A549 (cell line): Measurements from ENCODE around the gene DHX57. TPM values are rescaled to one million over a fixed set of nuclear protein-coding genes. Genes with fewer than 3 reads are reported as not detected.
"Not testable (repeated sequence)": the region's sequence is repeated elsewhere in the genome, so short reads cannot be mapped to it uniquely, and the experiment has no call there.

Experiments
- ATAC-seq, 2 experiments: fragments of 200-7000 bp in 1 of 2; fragments of >200 bp in 1 of 2; cut with Nextera tagmentation in 1 of 2; cut with Tn5 transposase in 1 of 2; 3 replicates each; pipeline versions ENCODE4 v1.8.0 to v1.9.1; 2018 to 2020; ENCODE audit warnings: mild to moderate bottlenecking in 1 of 2, moderate library complexity in 1 of 2
- CTCF ChIA-PET: fragments of 300-600 bp; sonication (Branson Sonifier 250); formaldehyde crosslinking; extraction: SDS; loops from one replicate; lab custom pipeline; 2021; ENCODE audit warnings: antibody characterized with exemption, inconsistent platforms; lab: Yijun Ruan, JAX
- POLR2A ChIA-PET: fragments of 350-600 bp; formaldehyde crosslinking; extraction: SDS; loops from one replicate; lab custom pipeline; 2021; ENCODE audit warnings: antibody characterized with exemption, inconsistent platforms; lab: Yijun Ruan, JAX
- DNase-seq, 2 experiments: peaks; one replicate each; pipeline versions ENCODE4 v3.0.0 to v3.0.0-alpha.2; 2011 to 2016; ENCODE audit warnings: low read depth in 1 of 2, low spot score in 1 of 2
- FAIRE-seq: peaks from 2 replicates; lab custom pipeline; 2011; peaks lifted over from hg19 to GRCh38; lab: Jason Lieb, UNC
- H3K27ac ChIP-seq, 2 experiments: fragments of >200 bp; sonication (Bioruptor Twin); formaldehyde crosslinking; 3 replicates each; pipeline ENCODE4 v1.5.1; 2016 to 2017
- H3K4me1 ChIP-seq: fragments of >200 bp; sonication (Bioruptor Twin); formaldehyde crosslinking; 3 replicates; pipeline ENCODE4 v1.6.1; 2016
- H3K4me2 ChIP-seq: fragments of >200 bp; sonication (Bioruptor Twin); formaldehyde crosslinking; 3 replicates; pipeline ENCODE4 v1.6.1; 2016
- H3K4me3 ChIP-seq: fragments of >200 bp; sonication (Bioruptor Twin); formaldehyde crosslinking; 3 replicates; pipeline ENCODE4 v1.5.1; 2016
- H3K9me3 ChIP-seq: fragments of >200 bp; sonication (Bioruptor Twin); formaldehyde crosslinking; 3 replicates; pipeline ENCODE4 v1.6.1; 2016
- ATOH8 ChIP-seq: fragments of 250-450 bp; sonication (Bioruptor Pico); IDR thresholded peaks from 2 replicates; pipeline ENCODE4 v1.5.0; 2020; ENCODE audit warnings: low read depth, mild to moderate bottlenecking, moderate library complexity
- CEBPB ChIP-seq, 2 experiments: fragments of >200 bp in 1 of 2; sonication (Bioruptor Twin) in 1 of 2; formaldehyde crosslinking in 1 of 2; IDR thresholded peaks; 2 replicates each; pipeline ENCODE4 v1.6.1; 2012 to 2016
- CHD2 ChIP-seq: fragments of 150-350 bp; IDR thresholded peaks from 2 replicates; pipeline ENCODE4 v1.6.1; 2014; ENCODE audit warnings: low read length; ENCODE audit not compliant: partially characterized antibody
- ESRRA ChIP-seq: fragments of 150-350 bp; IDR thresholded peaks from 2 replicates; pipeline ENCODE4 v1.6.1; 2014; ENCODE audit warnings: mild to moderate bottlenecking, low read length, borderline replicate concordance
- FOSB ChIP-seq: fragments of 250-450 bp; sonication (Bioruptor Pico); IDR thresholded peaks from 2 replicates; pipeline ENCODE4 v1.5.0; 2020; ENCODE audit warnings: mild to moderate bottlenecking, moderate library complexity
- FOSL2 ChIP-seq, 2 experiments: fragments of 450-650 bp in 1 of 2; fragments of >200 bp in 1 of 2; sonication (Bioruptor Twin) in 1 of 2; formaldehyde crosslinking; IDR thresholded peaks; 2 replicates each; pipeline versions ENCODE4 v1.5.0 to v1.6.1; 2016 to 2020; ENCODE audit warnings: mild to moderate bottlenecking in 1 of 2, moderate library complexity in 1 of 2
- GATA3 ChIP-seq: IDR thresholded peaks from 2 replicates; pipeline ENCODE4 v1.6.1; 2012; ENCODE audit warnings: borderline replicate concordance
- HDAC2 ChIP-seq: fragments of 200-600 bp; sonication (generic); IDR thresholded peaks from 2 replicates; pipeline ENCODE4 v1.6.1; 2016
- HEYL ChIP-seq: fragments of 250-450 bp; sonication (Bioruptor Pico); IDR thresholded peaks from 2 replicates; pipeline ENCODE4 v1.8.0; 2021; ENCODE audit warnings: mild to moderate bottlenecking, moderate library complexity
- HOXB13 ChIP-seq: fragments of 250-450 bp; sonication (Bioruptor Pico); IDR thresholded peaks from 2 replicates; pipeline ENCODE4 v1.5.0; 2020; ENCODE audit warnings: low read depth, mild to moderate bottlenecking, moderate library complexity
- HOXB5 ChIP-seq: fragments of 250-450 bp; sonication (Bioruptor Pico); IDR thresholded peaks from 2 replicates; pipeline ENCODE4 v1.5.0; 2020; ENCODE audit warnings: mild to moderate bottlenecking, moderate library complexity
- JUNB ChIP-seq: fragments of >200 bp; sonication (Bioruptor Twin); formaldehyde crosslinking; IDR thresholded peaks from 2 replicates; pipeline ENCODE4 v1.6.1; 2016
- KDM1A ChIP-seq: fragments of 200-600 bp; sonication (generic); IDR thresholded peaks from 2 replicates; pipeline ENCODE4 v1.6.1; 2016; ENCODE audit warnings: low read depth, mild to moderate bottlenecking
- MAFK ChIP-seq: fragments of 450-650 bp; IDR thresholded peaks from 2 replicates; pipeline ENCODE4 v1.6.1; 2014; ENCODE audit not compliant: partially characterized antibody
- MAZ ChIP-seq: fragments of 150-350 bp; IDR thresholded peaks from 2 replicates; pipeline ENCODE4 v1.6.1; 2014; ENCODE audit warnings: antibody characterized with exemption, low read depth, low read length, borderline replicate concordance
- PHF8 ChIP-seq: fragments of 200-600 bp; sonication (generic); IDR thresholded peaks from 2 replicates; pipeline ENCODE4 v1.6.1; 2016; ENCODE audit warnings: low read depth, mild to moderate bottlenecking, antibody characterized with exemption, moderate library complexity, borderline replicate concordance
- POLR2AphosphoS2 ChIP-seq: conservative IDR thresholded peaks from 2 replicates; pipeline ENCODE4 v1.6.1; 2012; ENCODE audit warnings: low read length, improper control_type of control experiment, inconsistent platforms
- RARB ChIP-seq: fragments of 250-450 bp; sonication (Bioruptor Pico); IDR thresholded peaks from 2 replicates; pipeline ENCODE4 v1.8.0; 2021; ENCODE audit warnings: mild to moderate bottlenecking, moderate library complexity
- SMC3 ChIP-seq: fragments of >200 bp; sonication (Bioruptor Twin); formaldehyde crosslinking; IDR thresholded peaks from 3 replicates; pipeline ENCODE4 v1.6.1; 2018; ENCODE audit warnings: inconsistent platforms
- TP53 ChIP-seq: fragments of 250-450 bp; sonication (Bioruptor Pico); IDR thresholded peaks from 2 replicates; pipeline ENCODE4 v1.5.0; 2021; ENCODE audit warnings: mild to moderate bottlenecking, moderate library complexity
- ZC3H11A ChIP-seq: fragments of 450-650 bp; IDR thresholded peaks from 2 replicates; pipeline ENCODE4 v1.6.1; 2014; ENCODE audit warnings: antibody characterized with exemption, mild to moderate bottlenecking
- WGBS: methylation state at CpG from one replicate; pipeline ENCODE4 v1.1.6; 2017; ENCODE audit errors: missing lambda C conversion rate; 5-methylcytosine and 5-hydroxymethylcytosine counted together
- polyA plus RNA-seq, 4 experiments: library from polyadenylated mRNA; depleted of rRNA in 3 of 4; stranded (reverse); fragments of >200 nt; fragmentation: RNase III in 1 of 4; extraction: RNeasy Plus Mini Kit Qiagen cat#74134 plus additional on column Dnase treatment in 1 of 4; gene quantifications; 2 replicates in 3 of 4; 3 replicates in 1 of 4; pipeline ENCODE4 v1.2.3, GENCODE V29; 2011 to 2017
- TF ChIP-seq, protein P1 (sequence below): IDR thresholded peaks from 2 replicates; pipeline ENCODE4 v1.6.1; 2012

Gene DHX57
- polyA plus RNA-seq, 2 of the 4 experiments (the other 2 are of a cell fraction), result 20.6 to 31.8 TPM

- ATAC-seq (no peak), DNase-seq (no peak), FAIRE-seq (no peak)
- CTCF ChIA-PET, result interaction anchor here (0.6 to 2.1 kb wide), 9 partner anchors 8 to 532 kb away, joined by 3 to 8 read pairs (median 3); partner anchors contain the start of genes DHX57 and MORN2
- POLR2A ChIA-PET, result interaction anchor here (0.6 to 2.6 kb wide), 2 partner anchors 55 to 62 kb away, joined by 5 to 15 read pairs; partner anchors contain the start of gene SRSF7
- Histone ChIP-seq H3K9me3 (no peaks in the 10 kb centered on the region), H3K4me2 (no peak overlapping the region), H3K4me3 (no peak overlapping the region), H3K4me1 (no peaks in the 10 kb centered on the region), H3K27ac (no peak overlapping the region)
- 61% methylated on average over 2 of the region's 2 CpGs for WGBS
- TF ChIP-seq PHF8 (no peak), HEYL (no peak), CHD2 (no peak), TP53 (CRISPR knock-in tag) (no peak)
Observed at GRCh38 chr2:38806015-38806732, 69.6 kb downstream of the DHX57 start.

GRCh38 chr2:38797953-38798352 is 77.8 kb downstream of the DHX57 start:
- no peak for FAIRE-seq
- ATAC-seq, result peak; percentile 41 to 52; a peak in 4 of 6 replicates
- Histone ChIP-seq H3K4me3 (no peak overlapping the region), H3K4me1 (peaks cover 28% of the 10 kb centered on the region), H3K27ac (peak overlapping the region; percentile 24 to 36; a peak in 3 of 6 replicates), H3K9me3 (no peaks in the 10 kb centered on the region), H3K4me2 (peak overlapping the region; percentile 53)
- ChIA-PET CTCF (interaction anchor here (0.6 to 0.9 kb wide), 2 partner anchors 8 to 52 kb away, joined by 3 to 4 read pairs; no protein-coding TSS in a partner anchor), POLR2A (interaction anchor here (7.4 kb wide), 1 partner anchor 48 kb away, joined by 38 read pairs; the partner anchor contains the start of gene SRSF7)
- no peak for DNase-seq
- TF ChIP-seq HOXB13 (CRISPR knock-in tag), result no peak
- no peak for TF ChIP-seq GATA3
- TF ChIP-seq ESRRA, result no peak
- no peak for TF ChIP-seq POLR2AphosphoS2
- no peak for TF ChIP-seq JUNB
- TF ChIP-seq HOXB5, result no peak
- TF ChIP-seq ATOH8, result no peak
- no peak for TF ChIP-seq RARB
- WGBS, result 82% methylated on average over 3 of the region's 3 CpGs

DNA sequence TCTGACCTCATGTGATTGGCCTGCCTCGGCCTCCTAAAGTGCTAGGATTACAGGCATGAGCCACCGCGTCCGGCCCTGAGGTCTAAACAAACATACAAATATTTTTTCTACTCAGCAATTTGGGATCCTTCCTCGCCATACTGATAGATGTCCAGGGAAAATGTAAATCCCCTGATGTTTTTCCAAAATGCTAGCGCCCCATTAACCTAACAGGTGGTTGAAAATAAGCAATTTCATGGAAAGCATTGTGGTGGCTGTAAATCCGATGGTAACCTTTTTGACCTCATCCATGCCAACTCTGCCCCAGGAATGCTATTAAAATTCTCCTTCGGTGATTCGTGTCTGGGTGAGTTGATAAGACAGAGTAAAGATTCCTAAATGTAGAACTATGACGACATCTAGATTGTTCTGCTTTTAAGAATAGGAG is 78.5 kb downstream of the DHX57 start:
- peak; percentile 50 to 84; a peak in 4 of 6 replicates for ATAC-seq
- FAIRE-seq, result no peak
- Histone ChIP-seq H3K4me2 (peak overlapping the region; percentile 53), H3K27ac (peak overlapping the region in 1 of 2 experiments; percentile 28; a peak in 4 of 6 replicates), H3K4me1 (peaks cover 28% of the 10 kb centered on the region), H3K9me3 (no peaks in the 10 kb centered on the region), H3K4me3 (no peak overlapping the region)
- DNase-seq, result peak; percentile 30 to 77
- WGBS, result 19% methylated on average over 10 of the region's 10 CpGs
- ChIA-PET POLR2A (interaction anchor here (7.4 kb wide), 1 partner anchor 47 kb away, joined by 38 read pairs; the partner anchor contains the start of gene SRSF7), CTCF (interaction anchor here (0.5 to 0.6 kb wide), 2 partner anchors 9 to 344 kb away, joined by 3 read pairs; no protein-coding TSS in a partner anchor)
- TF ChIP-seq SMC3 (no peak), MAFK (peak; percentile 9), GATA3 (peak; percentile 85; the same call in 1 of the 2 replicates), HDAC2 (no peak), KDM1A (no peak), FOSL2 (IDR thresholded peaks at IDR 0.05) (no peak), FOSL2 (CRISPR knock-in tag; IDR thresholded peaks at IDR 0.05) (peak; percentile 77), ZC3H11A (no peak), MAZ (no peak), CEBPB (IDR thresholded peaks at IDR 0.05) (peak in 1 of 2 experiments; percentile 47; a peak in 2 of 4 replicates), HEYL (0 out of 2 replicates have a peak, but pooled peaks have one; percentile 23), FOSB (CRISPR knock-in tag) (no peak)
- TF ChIP-seq, protein P1, sequence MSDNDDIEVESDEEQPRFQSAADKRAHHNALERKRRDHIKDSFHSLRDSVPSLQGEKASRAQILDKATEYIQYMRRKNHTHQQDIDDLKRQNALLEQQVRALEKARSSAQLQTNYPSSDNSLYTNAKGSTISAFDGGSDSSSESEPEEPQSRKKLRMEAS, result 0 out of 2 replicates have a peak, but pooled peaks have one; percentile 34

DNA sequence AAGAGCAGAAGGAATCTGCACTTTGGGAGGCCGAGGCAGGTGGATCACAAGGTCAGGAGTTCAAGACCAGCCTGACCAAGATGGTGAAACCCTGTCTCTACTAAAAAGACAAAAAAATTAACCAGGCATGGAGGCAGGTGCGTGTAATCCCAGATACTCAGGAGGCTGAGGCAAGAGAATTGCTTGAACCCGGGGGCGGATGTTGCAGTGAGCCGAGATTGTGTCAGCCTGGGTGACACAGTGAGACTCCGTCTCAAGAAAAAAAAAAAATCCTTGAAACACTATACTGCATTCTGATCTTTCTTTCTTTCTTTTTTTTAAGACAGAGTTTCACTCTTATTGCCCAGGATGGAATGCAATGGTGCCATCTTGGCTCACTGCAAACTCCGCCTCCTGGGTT is 80.7 kb downstream of the DHX57 start:
- POLR2A ChIA-PET, result interaction anchor here (7.4 kb wide), 1 partner anchor 45 kb away, joined by 38 read pairs; the partner anchor contains the start of gene SRSF7
- WGBS, result 94% methylated on average over 7 of the region's 7 CpGs

More for the DNA sequence above, 80.7 kb downstream of the DHX57 start:
- CTCF ChIA-PET, result interaction anchor here (0.6 to 1.8 kb wide), 2 partner anchors 11 to 259 kb away, joined by 3 to 8 read pairs; no protein-coding TSS in a partner anchor
- FAIRE-seq, H3K9me3 ChIP-seq, DNase-seq, ATAC-seq, H3K4me2 ChIP-seq, H3K27ac ChIP-seq, H3K4me3 ChIP-seq: not testable (repeated sequence)
- H3K4me1 ChIP-seq, result peaks cover 28% of the 10 kb centered on the region
